GM12892 (cell line): ENCODE data around the gene GRIA4.

Experiments used
- POLR2A ChIP-seq: IDR thresholded peaks from 2 replicates; pipeline ENCODE4 v1.6.1; 2011; ENCODE audit warnings: low read depth, low read length, control low read depth
- POLR2AphosphoS5 ChIP-seq: IDR thresholded peaks from 2 replicates; pipeline ENCODE4 v1.6.1; 2011; ENCODE audit warnings: low read depth, low read length, control low read depth

DNA sequence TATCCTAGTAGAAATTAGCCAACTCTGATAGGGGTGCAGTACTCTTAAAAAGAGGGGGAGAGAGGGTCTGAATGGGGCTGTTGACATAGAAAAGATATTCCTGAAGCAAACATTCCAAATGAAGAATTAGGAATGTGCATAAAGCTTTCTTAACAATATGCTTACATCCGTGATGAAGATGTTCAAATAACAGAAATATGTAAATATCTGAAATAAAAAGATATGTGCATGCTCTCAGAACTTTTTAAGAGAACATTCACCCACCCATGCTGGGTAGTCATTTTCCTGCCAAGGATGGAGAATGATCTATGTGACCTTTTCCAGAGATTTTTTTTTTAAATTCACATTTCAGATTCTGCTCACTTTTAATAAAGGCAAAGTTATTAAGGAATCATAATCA lies 80.6 kb downstream of the GRIA4 start:
- no peak for TF ChIP-seq POLR2A
- TF ChIP-seq POLR2AphosphoS5 = no peak
